PC-9 (cell line): ENCODE data around the gene PRKG1.

Source experiments
- EZH2 ChIP-seq: fragments of 200-600 bp; sonication (generic); IDR thresholded peaks from 2 replicates; pipeline ENCODE4 v1.8.0; 2017; ENCODE audit warnings: antibody characterized with exemption, low read depth
- TF ChIP-seq, protein P1 (sequence below): fragments of 200-600 bp; sonication (generic); conservative IDR thresholded peaks from 2 replicates; pipeline ENCODE4 v1.6.1; 2017; ENCODE audit warnings: mixed run types, antibody characterized with exemption, mild to moderate bottlenecking, moderate library complexity

DNA sequence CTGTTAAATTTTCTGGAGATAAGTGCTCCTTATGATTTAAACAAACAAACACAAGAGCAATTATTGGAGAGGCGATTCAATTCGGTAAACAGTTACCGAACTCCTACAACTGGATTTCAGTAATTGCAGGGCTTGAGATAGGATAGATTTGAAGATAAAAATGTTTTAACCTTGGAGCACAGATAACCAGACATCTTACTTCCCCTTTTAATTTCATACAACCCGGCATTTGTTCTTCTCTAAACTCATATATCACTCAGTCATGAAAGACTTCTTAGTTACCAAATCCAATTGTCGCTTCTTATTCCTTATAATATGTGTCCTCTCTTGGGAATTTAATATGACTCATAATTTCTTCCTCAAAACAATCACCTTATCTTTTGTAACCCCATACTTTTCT, 861.1 kb downstream of the PRKG1 start:
- TF ChIP-seq, protein P1, sequence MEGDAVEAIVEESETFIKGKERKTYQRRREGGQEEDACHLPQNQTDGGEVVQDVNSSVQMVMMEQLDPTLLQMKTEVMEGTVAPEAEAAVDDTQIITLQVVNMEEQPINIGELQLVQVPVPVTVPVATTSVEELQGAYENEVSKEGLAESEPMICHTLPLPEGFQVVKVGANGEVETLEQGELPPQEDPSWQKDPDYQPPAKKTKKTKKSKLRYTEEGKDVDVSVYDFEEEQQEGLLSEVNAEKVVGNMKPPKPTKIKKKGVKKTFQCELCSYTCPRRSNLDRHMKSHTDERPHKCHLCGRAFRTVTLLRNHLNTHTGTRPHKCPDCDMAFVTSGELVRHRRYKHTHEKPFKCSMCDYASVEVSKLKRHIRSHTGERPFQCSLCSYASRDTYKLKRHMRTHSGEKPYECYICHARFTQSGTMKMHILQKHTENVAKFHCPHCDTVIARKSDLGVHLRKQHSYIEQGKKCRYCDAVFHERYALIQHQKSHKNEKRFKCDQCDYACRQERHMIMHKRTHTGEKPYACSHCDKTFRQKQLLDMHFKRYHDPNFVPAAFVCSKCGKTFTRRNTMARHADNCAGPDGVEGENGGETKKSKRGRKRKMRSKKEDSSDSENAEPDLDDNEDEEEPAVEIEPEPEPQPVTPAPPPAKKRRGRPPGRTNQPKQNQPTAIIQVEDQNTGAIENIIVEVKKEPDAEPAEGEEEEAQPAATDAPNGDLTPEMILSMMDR, result no peak
- TF ChIP-seq EZH2, result no peak
